Spleen (tissue), 11 donors: ENCODE measurements around the gene IRAG1. TPM values are rescaled to one million over a fixed set of nuclear protein-coding genes. Genes with fewer than 3 reads are reported as not detected.

ENCODE experiments used
- DNase-seq: peaks from one replicate; pipeline ENCODE4 v3.0.0-alpha.2; 2020
- H3K27ac ChIP-seq, 8 donors: fragments of 200-600 bp; sonication (generic) in 7 of 8; 1 replicate in 4 of 8; 2 replicates in 4 of 8; pipeline versions ENCODE4 v1.5.0 to v1.8.0; 2016 to 2021; ENCODE audit warnings: inconsistent platforms in 4 of 8, mild to moderate bottlenecking in 4 of 8, moderate library complexity in 1 of 8
- H3K27me3 ChIP-seq, 7 donors: fragments of 200-600 bp; sonication (generic) in 6 of 7; replicated peaks in 1 of 7; 1 replicate in 4 of 7; 2 replicates in 3 of 7; pipeline versions ENCODE4 v1.5.0 to v1.8.0; 2016 to 2021; ENCODE audit warnings: inconsistent platforms in 3 of 7, mild to moderate bottlenecking in 1 of 7
- H3K36me3 ChIP-seq, 6 donors: fragments of 200-600 bp; sonication (generic) in 5 of 6; 1 replicate in 4 of 6; 2 replicates in 2 of 6; pipeline versions ENCODE4 v1.5.0 to v1.8.0; 2016 to 2021; ENCODE audit warnings: inconsistent platforms in 2 of 6
- H3K4me1 ChIP-seq, 6 donors: fragments of 200-600 bp; sonication (generic) in 5 of 6; 1 replicate in 3 of 6; 2 replicates in 3 of 6; pipeline versions ENCODE4 v1.5.0 to v1.8.0; 2016 to 2021; ENCODE audit warnings: inconsistent platforms in 3 of 6
- H3K4me3 ChIP-seq, 8 donors: fragments of 200-600 bp; sonication (generic) in 7 of 8; 1 replicate in 4 of 8; 2 replicates in 4 of 8; pipeline versions ENCODE4 v1.5.0 to v1.8.0; 2016 to 2021; ENCODE audit warnings: inconsistent platforms in 4 of 8, mild to moderate bottlenecking in 4 of 8, moderate library complexity in 2 of 8
- H3K9me3 ChIP-seq, 8 donors: fragments of 200-600 bp; sonication (generic) in 7 of 8; 1 replicate in 4 of 8; 2 replicates in 4 of 8; pipeline versions ENCODE4 v1.5.0 to v1.8.0; 2016 to 2021; ENCODE audit warnings: inconsistent platforms in 4 of 8
- POLR2A ChIP-seq, 3 donors: fragments of 450-650 bp; IDR thresholded peaks; one replicate each; pipeline ENCODE4 v1.5.1; 2017; ENCODE audit warnings: antibody characterized with exemption in 3 of 3, mild to moderate bottlenecking in 1 of 3
- POLR2AphosphoS5 ChIP-seq, 3 donors: sonication (generic); formaldehyde crosslinking; IDR thresholded peaks; one replicate each; pipeline ENCODE4 v1.5.1; 2017; ENCODE audit warnings: antibody characterized with exemption in 3 of 3
- WGBS, 5 donors: extraction: QIAGEN DNeasy Blood & Tissue Kit in 3 of 5; methylation state at CpG; one replicate each; pipeline versions ENCODE4 v1.1.5 to v1.1.7; 2013 to 2018; 5-methylcytosine and 5-hydroxymethylcytosine counted together
- intact Hi-C: fragments of 100-400 bp; cut with DNase I; formaldehyde crosslinking; loops from one replicate; pipeline ENCODE4 v1.15.0; 2023; ENCODE audit warnings: low total_unique reads
- polyA plus RNA-seq, 3 donors: library from polyadenylated mRNA; stranded (reverse); fragments of 200-250 nt; gene quantifications; one replicate each; pipeline ENCODE4 v1.2.1, GENCODE V29; 2013
- total RNA-seq, 7 donors: library from RNA; depleted of rRNA in 3 of 7; stranded (reverse); fragments of >200 nt in 3 of 7; fragmentation: NEBNext Ultra II Directional in 4 of 7; extraction: Animal tissue kit (Norgen Biotek cat#: 25700) in 4 of 7; gene quantifications; one replicate each; pipeline versions ENCODE4 v1.1.0 to v1.2.1, GENCODE V29; 2016 to 2021
- TF ChIP-seq, protein P1 (sequence below), 11 experiments: fragments of 200-600 bp in 7 of 11; fragments of 450-650 bp in 4 of 11; sonication (generic) in 4 of 11; IDR thresholded peaks in 8 of 11; conservative IDR thresholded peaks in 3 of 11; 1 replicate in 7 of 11; 2 replicates in 4 of 11; pipeline versions ENCODE4 v1.4.0 to v1.8.0; 2016 to 2021; ENCODE audit warnings: antibody characterized with exemption in 11 of 11, inconsistent platforms in 4 of 11, mild to moderate bottlenecking in 1 of 11
- donor health status: healthy with polysubstance abuse.
- donor health status: DM: no; HTN: no; CAD: no; lungs with moderate emphysema.
- donor health status: DM: no; HTN: no; CAD: no.
- donor health status: Bipolar disorder and iron deficiency.
- donor health status: healthy.
- donor health status: DM: no; HTN: no; CAD: no.
- donor health status: DM: yes; HTN: yes; CAD: no.

IRAG1 gene
- total and polyA plus RNA-seq, 10 donors: 2.8 to 15.6 (median 10.0) TPM

GRCh38 chr11:10651656-10652361 is 41.7 kb downstream of the IRAG1 start:
- no peak for DNase-seq
- 80 to 93% (median 87%) methylated on average over 13 to 15 of the region's 15 CpGs for WGBS, 5 donors
- intact Hi-C loops: loop anchor here (5.0 to 10.0 kb wide), 2 partner anchors 137 to 240 kb away; no protein-coding TSS in a partner anchor

GRCh38 chr11:10650630-10651029 is 42.9 kb downstream of the IRAG1 start:
- intact Hi-C loops: loop anchor here (5.0 to 10.0 kb wide), 2 partner anchors 136 to 238 kb away; no protein-coding TSS in a partner anchor
- TF ChIP-seq, protein P1, sequence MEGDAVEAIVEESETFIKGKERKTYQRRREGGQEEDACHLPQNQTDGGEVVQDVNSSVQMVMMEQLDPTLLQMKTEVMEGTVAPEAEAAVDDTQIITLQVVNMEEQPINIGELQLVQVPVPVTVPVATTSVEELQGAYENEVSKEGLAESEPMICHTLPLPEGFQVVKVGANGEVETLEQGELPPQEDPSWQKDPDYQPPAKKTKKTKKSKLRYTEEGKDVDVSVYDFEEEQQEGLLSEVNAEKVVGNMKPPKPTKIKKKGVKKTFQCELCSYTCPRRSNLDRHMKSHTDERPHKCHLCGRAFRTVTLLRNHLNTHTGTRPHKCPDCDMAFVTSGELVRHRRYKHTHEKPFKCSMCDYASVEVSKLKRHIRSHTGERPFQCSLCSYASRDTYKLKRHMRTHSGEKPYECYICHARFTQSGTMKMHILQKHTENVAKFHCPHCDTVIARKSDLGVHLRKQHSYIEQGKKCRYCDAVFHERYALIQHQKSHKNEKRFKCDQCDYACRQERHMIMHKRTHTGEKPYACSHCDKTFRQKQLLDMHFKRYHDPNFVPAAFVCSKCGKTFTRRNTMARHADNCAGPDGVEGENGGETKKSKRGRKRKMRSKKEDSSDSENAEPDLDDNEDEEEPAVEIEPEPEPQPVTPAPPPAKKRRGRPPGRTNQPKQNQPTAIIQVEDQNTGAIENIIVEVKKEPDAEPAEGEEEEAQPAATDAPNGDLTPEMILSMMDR (IDR thresholded peaks at IDR 0.05 in 8 of 11, conservative IDR thresholded peaks at IDR 0.05 in 3 of 11): no peak
- TF ChIP-seq POLR2AphosphoS5 (IDR thresholded peaks at IDR 0.05) (no peak), POLR2A (IDR thresholded peaks at IDR 0.05) (no peak)
- Histone ChIP-seq H3K27me3 (no peaks in the 10 kb centered on the region), H3K4me1 (peaks cover 5 to 84% (median 44%) of the 10 kb centered on the region in 6 donors), H3K27ac (peak overlapping the region in 1 of 8 donors; percentile 33), H3K4me3 (no peak overlapping the region), H3K36me3 (no peaks in the 10 kb centered on the region), H3K9me3 (no peaks in the 10 kb centered on the region)
- no peak for DNase-seq
- 82 to 94% (median 87%) methylated on average over 2 of the region's 2 CpGs for WGBS, 5 donors

More at GRCh38 chr11:10651656-10652361, 41.7 kb downstream of the IRAG1 start:
- Histone ChIP-seq H3K4me1 (peaks cover 9 to 84% (median 48%) of the 10 kb centered on the region in 6 donors), H3K36me3 (no peaks in the 10 kb centered on the region), H3K4me3 (no peak overlapping the region), H3K9me3 (no peaks in the 10 kb centered on the region), H3K27ac (peak overlapping the region in 1 of 8 donors; percentile 18), H3K27me3 (no peaks in the 10 kb centered on the region)
- TF ChIP-seq POLR2A (IDR thresholded peaks at IDR 0.05) (no peak), POLR2AphosphoS5 (IDR thresholded peaks at IDR 0.05) (no peak)
- TF ChIP-seq, protein P1 (IDR thresholded peaks at IDR 0.05 in 8 of 11, conservative IDR thresholded peaks at IDR 0.05 in 3 of 11): no peak

- Histone ChIP-seq H3K36me3 (no peaks in the 10 kb centered on the region), H3K4me1 (peaks cover 4 to 84% (median 44%) of the 10 kb centered on the region in 6 donors), H3K27ac (peak overlapping the region in 1 of 8 donors; percentile 33), H3K4me3 (no peak overlapping the region), H3K9me3 (no peaks in the 10 kb centered on the region), H3K27me3 (no peaks in the 10 kb centered on the region)
- 3 to 96% (median 7%) methylated on average over 1 of the region's 1 CpG for WGBS, 5 donors
- intact Hi-C loops: loop anchor here (5.0 to 10.0 kb wide), 2 partner anchors 135 to 238 kb away; no protein-coding TSS in a partner anchor
- no peak for DNase-seq
- TF ChIP-seq POLR2AphosphoS5 (IDR thresholded peaks at IDR 0.05) (no peak), POLR2A (IDR thresholded peaks at IDR 0.05) (no peak)
- TF ChIP-seq, protein P1 (IDR thresholded peaks at IDR 0.05 in 8 of 11, conservative IDR thresholded peaks at IDR 0.05 in 3 of 11): no peak
Observed at GRCh38 chr11:10650166-10650565, 43.4 kb downstream of the IRAG1 start.

DNA sequence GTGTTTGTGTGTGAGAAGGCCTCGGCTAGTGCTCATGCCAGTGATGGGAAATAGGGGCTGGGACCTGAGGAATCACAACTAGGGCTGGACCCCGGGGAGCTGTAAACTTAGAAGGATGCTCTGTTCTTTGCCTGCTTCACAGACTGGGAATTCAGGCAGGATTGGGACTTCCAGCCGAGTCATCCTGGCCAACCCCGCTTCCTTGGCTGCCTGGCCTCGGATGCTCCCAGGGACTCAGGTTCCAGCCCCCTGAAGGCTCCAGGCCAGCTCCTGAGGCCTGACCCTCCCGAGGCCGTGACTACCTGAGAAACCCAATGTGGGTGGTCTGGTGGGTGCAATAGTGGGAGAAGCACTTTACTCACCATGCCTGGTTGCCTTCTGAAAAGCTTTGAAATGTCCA is 44.7 kb downstream of the IRAG1 start:
- WGBS, 5 donors: 85 to 93% (median 90%) methylated on average over 2 to 7 of the region's 7 CpGs
- Histone ChIP-seq H3K4me1 (peaks cover 2 to 81% (median 36%) of the 10 kb centered on the region in 6 donors), H3K4me3 (no peak overlapping the region), H3K36me3 (no peaks in the 10 kb centered on the region), H3K27me3 (no peaks in the 10 kb centered on the region), H3K9me3 (no peaks in the 10 kb centered on the region), H3K27ac (no peak overlapping the region)
- DNase-seq: no peak
- TF ChIP-seq, protein P1 (IDR thresholded peaks at IDR 0.05 in 8 of 11, conservative IDR thresholded peaks at IDR 0.05 in 3 of 11): no peak
- no peak for TF ChIP-seq POLR2A (IDR thresholded peaks at IDR 0.05)
- no peak for TF ChIP-seq POLR2AphosphoS5 (IDR thresholded peaks at IDR 0.05)
- intact Hi-C loops: loop anchor here (10.0 kb wide), 1 partner anchor 84 kb away; the partner anchor contains the start of gene LYVE1
